ENCODE results near the gene SLC8A1. TPM values are rescaled to one million over a fixed set of nuclear protein-coding genes. Genes with fewer than 3 reads are reported as not detected.

SLC8A1 gene
- total RNA-seq, 4 donors from 2014 or later: 1.3 to 3.8 (median 2.4) TPM

DNA sequence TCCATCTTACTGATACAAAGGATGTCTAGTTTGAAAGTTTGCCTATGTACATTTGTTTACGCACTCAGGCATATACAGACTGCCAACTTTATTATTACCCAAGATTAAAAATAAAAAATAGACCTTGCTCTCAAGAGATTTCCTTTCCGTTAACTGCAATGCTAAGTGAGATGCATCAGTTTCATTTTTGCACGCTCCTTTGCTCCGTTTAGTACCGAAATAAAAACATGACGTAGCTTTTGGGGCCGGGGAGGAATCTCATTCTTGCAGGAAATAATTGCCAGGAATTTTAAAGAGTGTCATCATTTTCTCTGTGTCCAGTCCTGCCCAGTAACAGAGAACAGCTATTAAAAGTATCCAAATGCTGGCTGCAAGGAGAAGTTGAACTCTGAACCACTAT, 169.5 kb downstream of the SLC8A1 start:
- H3K4me3 ChIP-seq: peak overlapping the region; percentile 23 to 46 (median 28)
- in situ Hi-C loops (cut with MboI; ENCODE audit: low sequenced_read_pairs in 4 of 4) (no loop called here), intact Hi-C loops (cut with DNase I; ENCODE audit: low total_unique reads) (no loop called here)
- H3K9me3 ChIP-seq: no peaks in the 10 kb centered on the region
- TF ChIP-seq, protein P1, sequence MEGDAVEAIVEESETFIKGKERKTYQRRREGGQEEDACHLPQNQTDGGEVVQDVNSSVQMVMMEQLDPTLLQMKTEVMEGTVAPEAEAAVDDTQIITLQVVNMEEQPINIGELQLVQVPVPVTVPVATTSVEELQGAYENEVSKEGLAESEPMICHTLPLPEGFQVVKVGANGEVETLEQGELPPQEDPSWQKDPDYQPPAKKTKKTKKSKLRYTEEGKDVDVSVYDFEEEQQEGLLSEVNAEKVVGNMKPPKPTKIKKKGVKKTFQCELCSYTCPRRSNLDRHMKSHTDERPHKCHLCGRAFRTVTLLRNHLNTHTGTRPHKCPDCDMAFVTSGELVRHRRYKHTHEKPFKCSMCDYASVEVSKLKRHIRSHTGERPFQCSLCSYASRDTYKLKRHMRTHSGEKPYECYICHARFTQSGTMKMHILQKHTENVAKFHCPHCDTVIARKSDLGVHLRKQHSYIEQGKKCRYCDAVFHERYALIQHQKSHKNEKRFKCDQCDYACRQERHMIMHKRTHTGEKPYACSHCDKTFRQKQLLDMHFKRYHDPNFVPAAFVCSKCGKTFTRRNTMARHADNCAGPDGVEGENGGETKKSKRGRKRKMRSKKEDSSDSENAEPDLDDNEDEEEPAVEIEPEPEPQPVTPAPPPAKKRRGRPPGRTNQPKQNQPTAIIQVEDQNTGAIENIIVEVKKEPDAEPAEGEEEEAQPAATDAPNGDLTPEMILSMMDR (IDR thresholded peaks at IDR 0.05 in 4 of 5, conservative IDR thresholded peaks at IDR 0.05 in 1 of 5): no peak
- no peak for TF ChIP-seq POLR2A (IDR thresholded peaks at IDR 0.05)
- DNase-seq: no peak
- peak overlapping the region in 1 of 4 donors; percentile 22 for H3K27ac ChIP-seq
- H3K27me3 ChIP-seq: no peaks in the 10 kb centered on the region
- peaks cover 27 to 34% of the 10 kb centered on the region in 2 donors for H3K4me1 ChIP-seq
- no peaks in the 10 kb centered on the region for H3K36me3 ChIP-seq
- no peak for ATAC-seq

DNA sequence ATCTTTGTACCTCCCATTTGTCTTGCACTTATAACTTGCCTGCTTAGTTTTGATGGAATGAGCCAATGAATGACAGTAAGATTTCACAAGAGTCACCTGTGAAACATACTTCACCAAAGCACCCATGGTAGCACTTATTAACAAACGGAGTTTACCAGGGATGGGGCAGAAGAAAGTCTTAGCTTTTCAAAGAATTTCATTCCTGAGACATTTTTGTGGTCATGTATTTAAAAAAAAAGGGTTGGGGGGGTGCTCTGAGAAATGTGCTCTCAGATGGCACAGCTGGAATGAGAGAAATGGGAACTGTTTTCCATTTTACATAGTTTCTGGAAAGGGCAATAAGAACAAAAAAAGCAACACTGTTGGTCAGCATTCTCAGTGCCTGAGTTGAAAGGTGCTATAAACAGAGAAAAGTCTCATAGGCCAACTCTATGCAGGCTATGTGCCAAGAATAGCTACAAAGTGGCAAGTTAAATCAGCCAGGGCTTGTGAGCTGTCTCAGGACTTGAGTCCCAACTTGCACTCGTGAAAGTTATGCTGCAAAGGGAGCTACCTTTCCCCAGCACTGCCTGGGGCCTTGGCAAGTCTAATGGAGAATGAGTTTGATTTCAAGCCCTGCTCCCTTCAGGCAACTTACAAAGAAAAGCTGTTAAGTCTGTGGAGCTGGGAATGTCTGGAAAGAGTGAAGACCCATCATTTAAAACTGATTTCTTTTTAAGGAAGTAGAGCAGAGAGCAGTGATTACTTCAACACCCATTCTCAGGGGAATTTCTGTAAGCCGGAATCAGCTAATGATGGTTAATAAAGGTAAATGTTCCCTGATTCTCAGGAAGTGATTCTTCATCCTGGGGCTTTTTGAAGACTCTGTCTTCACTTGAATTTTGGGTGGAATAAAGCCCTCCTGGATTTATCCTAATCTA, 170.6 kb downstream of the SLC8A1 start:
- H3K4me3 ChIP-seq: no peak overlapping the region
- H3K27ac ChIP-seq: peak overlapping the region; percentile 29 to 49 (median 40)
- H3K36me3 ChIP-seq: no peaks in the 10 kb centered on the region
- intact Hi-C loops (cut with DNase I; ENCODE audit: low total_unique reads): no loop called here
- DNase-seq: no peak
- TF ChIP-seq POLR2A (IDR thresholded peaks at IDR 0.05): no peak
- H3K9me3 ChIP-seq: no peaks in the 10 kb centered on the region
- in situ Hi-C loops (cut with MboI; ENCODE audit: low sequenced_read_pairs in 4 of 4): no loop called here
- H3K27me3 ChIP-seq: no peaks in the 10 kb centered on the region
- H3K4me1 ChIP-seq: peaks cover 27 to 34% of the 10 kb centered on the region in 2 donors
- ATAC-seq: peak; percentile 75

DNA sequence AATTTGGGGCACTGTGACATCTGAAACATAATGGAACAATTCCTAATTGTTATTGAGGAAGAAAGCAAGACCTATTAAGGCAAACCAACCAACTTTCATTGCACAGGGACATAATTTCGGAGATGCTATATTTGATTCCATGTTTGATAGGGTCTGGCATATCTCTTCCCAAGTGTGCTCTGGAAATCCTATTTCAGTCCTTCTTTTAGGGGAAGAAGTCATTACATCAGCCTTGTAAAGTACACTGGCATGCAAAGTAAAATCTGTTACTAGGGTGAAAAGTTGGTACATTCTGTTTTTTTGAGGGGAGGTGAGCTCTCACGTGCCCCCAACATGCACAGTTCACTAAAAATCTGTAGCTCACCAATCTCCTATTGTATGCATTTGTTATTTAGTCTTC, 172.4 kb downstream of the SLC8A1 start:
- intact Hi-C loops (cut with DNase I; ENCODE audit: low total_unique reads) (no loop called here), in situ Hi-C loops (cut with MboI; ENCODE audit: low sequenced_read_pairs in 4 of 4) (no loop called here)
- no peaks in the 10 kb centered on the region for H3K27me3 ChIP-seq
- H3K36me3 ChIP-seq: no peaks in the 10 kb centered on the region
- ATAC-seq (no peak), DNase-seq (no peak)
- TF ChIP-seq, protein P1 (IDR thresholded peaks at IDR 0.05 in 4 of 5, conservative IDR thresholded peaks at IDR 0.05 in 1 of 5): no peak
- no peak for TF ChIP-seq POLR2A (IDR thresholded peaks at IDR 0.05)
- peak overlapping the region in 1 of 4 donors; percentile 5 for H3K4me3 ChIP-seq
- H3K9me3 ChIP-seq: no peaks in the 10 kb centered on the region
- H3K27ac ChIP-seq: no peak overlapping the region
- peaks cover 27 to 34% of the 10 kb centered on the region in 2 donors for H3K4me1 ChIP-seq

DNA sequence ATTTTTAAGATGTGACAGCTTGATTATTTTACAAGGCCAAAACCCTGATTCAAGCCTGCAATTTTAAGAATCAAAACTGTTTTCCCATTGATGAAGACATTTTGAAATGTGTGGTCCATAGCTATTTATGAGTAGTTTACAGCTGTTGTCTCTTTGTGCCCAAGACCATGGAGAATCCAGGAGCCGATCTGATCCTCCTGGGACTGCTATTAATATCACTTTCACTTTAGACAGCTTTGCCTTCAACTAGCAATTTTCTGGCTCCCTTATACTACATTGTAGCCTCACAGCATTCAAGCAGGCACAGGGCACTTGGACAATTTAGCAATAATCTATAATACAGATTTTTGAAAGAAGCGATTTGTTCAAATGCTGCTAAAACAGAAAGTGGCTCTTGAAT, 172.9 kb downstream of the SLC8A1 start:
- ATAC-seq: peak in 1 of 2 donors; percentile 36
- H3K4me3 ChIP-seq: peak overlapping the region in 3 of 4 donors; percentile 5 to 22 (median 9)
- peak overlapping the region in 1 of 4 donors; percentile 14 for H3K27ac ChIP-seq
- no peaks in the 10 kb centered on the region for H3K9me3 ChIP-seq
- no peaks in the 10 kb centered on the region for H3K36me3 ChIP-seq
- H3K4me1 ChIP-seq: peaks cover 27 to 33% of the 10 kb centered on the region in 2 donors
- no peak for TF ChIP-seq POLR2A (IDR thresholded peaks at IDR 0.05)
- TF ChIP-seq, protein P1 (IDR thresholded peaks at IDR 0.05 in 4 of 5, conservative IDR thresholded peaks at IDR 0.05 in 1 of 5): no peak
- no peak for DNase-seq
- in situ Hi-C loops (cut with MboI; ENCODE audit: low sequenced_read_pairs in 4 of 4): no loop called here
- no peaks in the 10 kb centered on the region for H3K27me3 ChIP-seq
- intact Hi-C loops (cut with DNase I; ENCODE audit: low total_unique reads): no loop called here

DNA sequence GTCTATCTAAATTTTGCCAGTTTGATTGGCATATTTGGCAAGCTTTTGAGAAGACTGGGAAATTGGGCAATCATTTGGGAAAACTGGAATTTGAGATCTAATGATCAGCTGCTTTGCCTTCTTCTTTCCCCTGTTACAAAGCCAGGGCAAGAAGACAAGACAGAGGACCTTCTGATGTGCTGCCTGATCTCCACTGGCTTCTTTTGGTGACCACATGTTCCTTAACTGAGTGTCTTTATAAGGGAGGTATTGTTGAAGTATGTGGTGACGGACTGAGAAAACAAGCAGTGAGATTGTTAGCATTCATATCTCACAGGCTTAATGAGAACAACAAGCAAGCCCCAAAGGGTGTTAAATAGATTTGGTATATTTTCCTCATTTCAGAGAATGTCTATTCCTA, 175.8 kb downstream of the SLC8A1 start:
- intact Hi-C loops (cut with DNase I; ENCODE audit: low total_unique reads) (no loop called here), in situ Hi-C loops (cut with MboI; ENCODE audit: low sequenced_read_pairs in 4 of 4) (no loop called here)
- no peak for TF ChIP-seq POLR2A (IDR thresholded peaks at IDR 0.05)
- TF ChIP-seq, protein P1 (IDR thresholded peaks at IDR 0.05 in 4 of 5, conservative IDR thresholded peaks at IDR 0.05 in 1 of 5): no peak
- Histone ChIP-seq H3K9me3 (no peaks in the 10 kb centered on the region), H3K4me3 (no peak overlapping the region), H3K4me1 (peaks cover 4 to 12% of the 10 kb centered on the region in 2 donors), H3K36me3 (no peaks in the 10 kb centered on the region), H3K27ac (no peak overlapping the region), H3K27me3 (no peaks in the 10 kb centered on the region)
- ATAC-seq (no peak), DNase-seq (no peak)
